ENCODE measurements around the gene ITSN1.

DNA sequence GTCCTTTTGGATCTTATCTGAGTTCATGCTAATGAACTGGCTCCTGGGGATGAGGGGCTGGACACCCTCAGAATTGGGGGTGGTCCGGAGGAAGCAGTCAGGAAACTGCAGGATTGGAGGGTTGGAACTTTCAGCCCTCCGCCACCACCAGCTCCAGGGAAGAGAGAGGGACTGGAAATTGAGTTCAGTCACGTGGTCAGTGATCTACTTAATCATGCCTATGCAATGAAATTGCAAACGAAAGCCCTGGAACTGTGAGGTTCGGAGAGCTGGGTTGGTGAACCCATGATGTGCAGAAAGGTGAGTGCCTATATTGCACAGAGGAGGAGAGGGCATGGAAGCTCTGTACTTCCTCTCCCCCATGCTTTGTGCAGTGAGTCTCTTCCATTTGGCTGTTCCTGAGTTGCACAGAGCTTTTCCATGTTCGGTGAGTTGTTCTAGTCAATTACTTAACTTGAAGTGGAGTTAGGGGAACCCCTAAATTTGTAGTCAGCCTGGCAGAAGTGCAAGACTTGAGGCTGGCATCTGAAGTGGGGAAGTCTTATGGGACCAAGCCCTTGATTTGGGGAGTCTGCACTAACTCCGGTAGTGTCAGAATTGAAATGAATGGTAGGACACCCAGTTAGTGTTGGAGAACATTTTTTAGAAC lies 16.7 kb downstream of the ITSN1 start:
- TF ChIP-seq, protein P1, sequence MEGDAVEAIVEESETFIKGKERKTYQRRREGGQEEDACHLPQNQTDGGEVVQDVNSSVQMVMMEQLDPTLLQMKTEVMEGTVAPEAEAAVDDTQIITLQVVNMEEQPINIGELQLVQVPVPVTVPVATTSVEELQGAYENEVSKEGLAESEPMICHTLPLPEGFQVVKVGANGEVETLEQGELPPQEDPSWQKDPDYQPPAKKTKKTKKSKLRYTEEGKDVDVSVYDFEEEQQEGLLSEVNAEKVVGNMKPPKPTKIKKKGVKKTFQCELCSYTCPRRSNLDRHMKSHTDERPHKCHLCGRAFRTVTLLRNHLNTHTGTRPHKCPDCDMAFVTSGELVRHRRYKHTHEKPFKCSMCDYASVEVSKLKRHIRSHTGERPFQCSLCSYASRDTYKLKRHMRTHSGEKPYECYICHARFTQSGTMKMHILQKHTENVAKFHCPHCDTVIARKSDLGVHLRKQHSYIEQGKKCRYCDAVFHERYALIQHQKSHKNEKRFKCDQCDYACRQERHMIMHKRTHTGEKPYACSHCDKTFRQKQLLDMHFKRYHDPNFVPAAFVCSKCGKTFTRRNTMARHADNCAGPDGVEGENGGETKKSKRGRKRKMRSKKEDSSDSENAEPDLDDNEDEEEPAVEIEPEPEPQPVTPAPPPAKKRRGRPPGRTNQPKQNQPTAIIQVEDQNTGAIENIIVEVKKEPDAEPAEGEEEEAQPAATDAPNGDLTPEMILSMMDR (IDR thresholded peaks at IDR 0.05): no peak
- TF ChIP-seq POLR2A (IDR thresholded peaks at IDR 0.05): no peak

Measured in body of pancreas (tissue), 4 donors.